ENCODE measurements around the gene SMIM38.

Gene SMIM38

GRCh38 chr11:69180726-69181125 is 25.0 kb downstream of the SMIM38 start:
- DNase-seq (ENCODE audit: low spot score), result no peak

GRCh38 chr11:69183613-69184012 is 27.9 kb downstream of the SMIM38 start:
- DNase-seq (ENCODE audit: low spot score), result no peak

GRCh38 chr11:69186316-69187260 is 30.9 kb downstream of the SMIM38 start:
- DNase-seq (ENCODE audit: low spot score), result no peak

GRCh38 chr11:69187540-69188065 is 31.9 kb downstream of the SMIM38 start:
- no peak for DNase-seq (ENCODE audit: low spot score)

GRCh38 chr11:69189059-69189458 is 33.3 kb downstream of the SMIM38 start:
- no peak for DNase-seq (ENCODE audit: low spot score)

GRCh38 chr11:69190796-69191536 is 35.2 kb downstream of the SMIM38 start:
- DNase-seq (ENCODE audit: low spot score), result no peak

- DNase-seq (ENCODE audit: low spot score), result no peak
Observed at GRCh38 chr11:69192301-69192721, 36.6 kb downstream of the SMIM38 start.

GRCh38 chr11:69193151-69193550 is 37.4 kb downstream of the SMIM38 start:
- no peak for DNase-seq (ENCODE audit: low spot score)

- DNase-seq (ENCODE audit: low spot score), result no peak
Observed at GRCh38 chr11:69193629-69194028, 37.9 kb downstream of the SMIM38 start.

- no peak for DNase-seq (ENCODE audit: low spot score)
Observed at GRCh38 chr11:69194396-69194795, 38.7 kb downstream of the SMIM38 start.

- no peak for DNase-seq (ENCODE audit: low spot score)
Observed at GRCh38 chr11:69194956-69195355, 39.2 kb downstream of the SMIM38 start.

- DNase-seq (ENCODE audit: low spot score), result no peak
Observed at GRCh38 chr11:69195824-69196782, 40.4 kb downstream of the SMIM38 start.

GRCh38 chr11:69196783-69197169 is 41.0 kb downstream of the SMIM38 start:
- no peak for DNase-seq (ENCODE audit: low spot score)

GRCh38 chr11:69198891-69199582 is 43.3 kb downstream of the SMIM38 start:
- no peak for DNase-seq (ENCODE audit: low spot score)

- no peak for DNase-seq (ENCODE audit: low spot score)
Observed at GRCh38 chr11:69199583-69200315, 44.0 kb downstream of the SMIM38 start.

GRCh38 chr11:69200331-69201065 is 44.8 kb downstream of the SMIM38 start:
- no peak for DNase-seq (ENCODE audit: low spot score)

- DNase-seq (ENCODE audit: low spot score), result no peak
Observed at GRCh38 chr11:69201066-69201365, 45.3 kb downstream of the SMIM38 start.

- no peak for DNase-seq (ENCODE audit: low spot score)
Observed at GRCh38 chr11:69201764-69202370, 46.1 kb downstream of the SMIM38 start.

- DNase-seq (ENCODE audit: low spot score), result no peak
Observed at GRCh38 chr11:69202511-69203221, 46.9 kb downstream of the SMIM38 start.

Data from AG20443 (cell line).